CD4-positive, alpha-beta T cell treated with Interleukin-15 for 4 hours (primary cell): ENCODE measurements around the gene ARHGEF12.

Experiments
- DNase-seq: peaks from one replicate; pipeline ENCODE4 v3.0.0-alpha.2; 2020; ENCODE audit warnings: low spot score

Gene ARHGEF12

GRCh38 chr11:120385655-120386054 is 49.4 kb downstream of the ARHGEF12 start:
- DNase-seq = no peak

GRCh38 chr11:120386318-120386717 is 50.1 kb downstream of the ARHGEF12 start:
- no peak for DNase-seq

DNA sequence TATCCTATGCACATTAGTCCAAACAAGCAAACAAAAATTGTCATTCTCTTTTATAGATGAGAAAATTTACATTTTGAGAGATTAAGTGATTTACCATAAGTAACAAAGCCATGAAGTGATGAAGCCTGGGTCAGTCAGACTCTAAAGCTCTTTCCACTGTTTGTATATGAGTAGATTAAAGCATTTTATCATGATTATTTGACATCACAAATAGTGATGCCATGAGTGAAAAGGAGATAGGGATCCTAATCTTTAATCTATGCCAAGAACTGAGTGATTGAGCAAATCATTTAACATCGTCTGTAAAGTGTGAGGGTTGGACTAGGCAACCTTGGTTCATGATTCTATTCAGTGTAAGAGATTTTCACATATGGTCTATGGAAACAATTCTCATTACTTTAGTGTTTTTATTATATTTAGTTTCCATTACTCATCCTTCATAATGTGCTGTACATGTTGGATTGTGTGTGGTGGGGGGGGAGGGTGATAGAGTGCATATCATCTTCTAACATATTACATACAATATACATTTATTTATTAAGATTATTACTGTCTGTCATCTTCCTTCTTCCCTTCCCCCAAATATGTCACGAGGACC is 50.7 kb downstream of the ARHGEF12 start:
- no peak for DNase-seq

- no peak for DNase-seq
These were observed 52.0 kb downstream of the ARHGEF12 start for GRCh38 chr11:120388261-120388660.

GRCh38 chr11:120389693-120390584 is 53.7 kb downstream of the ARHGEF12 start:
- DNase-seq = no peak

DNA sequence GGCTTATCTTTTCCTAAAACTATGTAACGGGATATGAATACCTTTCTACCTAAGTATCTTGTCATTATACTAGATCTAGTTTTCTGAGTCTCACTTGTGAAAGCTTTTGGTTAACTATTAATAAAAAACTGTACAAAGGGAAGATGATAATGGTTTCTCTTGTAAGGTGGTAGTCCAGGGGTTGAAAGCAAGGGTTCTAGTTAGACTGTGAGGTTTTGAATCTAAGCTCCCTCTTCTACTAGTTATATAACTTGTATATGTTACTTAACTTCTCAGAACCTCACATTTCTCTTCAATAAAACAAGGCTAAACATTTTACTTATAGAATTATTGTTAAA is 54.3 kb downstream of the ARHGEF12 start:
- no peak for DNase-seq

DNA sequence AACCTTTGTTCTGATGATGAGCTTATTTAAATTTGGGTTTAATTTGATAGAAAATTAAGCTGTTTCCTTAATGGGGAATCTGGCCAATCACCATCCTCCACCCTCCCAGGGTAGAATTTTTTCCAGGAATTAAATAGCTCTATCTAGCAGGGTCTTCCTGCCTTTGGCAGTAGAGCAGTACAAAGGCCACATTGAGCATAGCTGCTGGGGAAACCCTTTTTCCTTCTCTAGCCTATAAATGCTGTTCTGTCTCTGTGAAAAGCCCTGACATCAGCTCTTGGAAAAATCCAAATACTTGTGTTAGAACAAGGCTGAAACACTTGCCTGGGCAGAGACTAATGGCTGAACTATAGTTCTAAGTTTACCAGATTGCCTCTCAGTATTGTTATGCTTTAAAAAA is 55.1 kb downstream of the ARHGEF12 start:
- no peak for DNase-seq

- DNase-seq = no peak
These were observed 55.6 kb downstream of the ARHGEF12 start for GRCh38 chr11:120391854-120392253.

DNA sequence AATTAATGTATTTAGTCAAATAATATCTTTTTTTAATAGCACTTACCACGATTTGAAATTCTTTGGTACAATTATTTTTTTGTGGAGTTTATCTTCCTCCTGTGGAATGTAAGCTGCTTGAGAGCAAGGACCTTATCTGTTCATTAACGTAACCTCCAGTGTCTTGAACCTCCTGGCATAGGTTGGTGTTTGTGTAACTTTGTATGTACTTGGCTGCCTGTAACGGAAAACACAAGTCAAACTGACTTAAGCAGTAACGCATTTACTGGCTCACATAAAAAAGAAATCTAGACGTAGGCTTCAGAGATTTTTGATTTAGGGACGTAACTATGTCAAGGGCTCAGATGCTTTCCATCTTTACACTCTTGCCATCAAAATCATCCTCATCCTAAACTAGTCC is 56.1 kb downstream of the ARHGEF12 start:
- no peak for DNase-seq

DNA sequence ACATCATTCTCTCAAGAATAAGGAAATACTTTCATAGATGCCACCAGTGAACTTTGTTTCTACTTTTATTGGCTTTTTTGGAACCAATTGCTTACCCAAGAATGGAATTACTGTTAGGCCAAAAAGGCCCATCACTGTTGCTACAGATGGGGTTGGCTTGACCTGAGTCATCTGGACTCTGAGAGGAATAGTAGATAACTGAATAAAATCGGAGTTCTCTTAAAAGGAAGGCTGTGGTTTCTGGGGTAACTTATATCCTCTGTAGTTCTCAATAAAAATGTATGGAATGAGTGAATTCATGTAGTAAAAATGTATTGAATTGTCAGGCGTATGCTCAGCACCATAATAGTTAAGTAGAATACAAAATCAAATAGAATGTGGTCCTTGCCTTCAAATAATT is 56.6 kb downstream of the ARHGEF12 start:
- no peak for DNase-seq

DNA sequence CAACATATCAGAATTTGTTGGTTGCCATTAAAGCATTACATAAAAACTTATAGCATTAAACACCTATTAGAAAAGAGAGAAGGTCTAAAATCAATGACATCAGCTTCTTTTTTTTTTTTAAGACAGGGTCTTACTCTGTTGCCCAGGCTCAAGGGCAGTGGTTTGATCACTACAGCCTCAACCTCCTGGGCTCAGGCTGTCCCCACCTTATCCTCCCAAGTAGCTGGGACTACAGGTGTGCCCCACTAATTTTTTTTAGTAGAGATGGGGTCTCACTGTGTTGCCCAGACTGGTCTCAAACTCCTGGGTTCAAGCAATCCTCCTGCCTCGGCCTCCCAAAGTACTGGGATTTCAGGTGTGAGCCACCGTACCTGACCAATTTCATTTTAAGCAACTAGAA is 57.9 kb downstream of the ARHGEF12 start:
- no peak for DNase-seq

- DNase-seq = no peak
These were observed 59.6 kb downstream of the ARHGEF12 start for GRCh38 chr11:120395778-120396177.

- no peak for DNase-seq
These were observed 61.9 kb downstream of the ARHGEF12 start for GRCh38 chr11:120398132-120398531.

DNA sequence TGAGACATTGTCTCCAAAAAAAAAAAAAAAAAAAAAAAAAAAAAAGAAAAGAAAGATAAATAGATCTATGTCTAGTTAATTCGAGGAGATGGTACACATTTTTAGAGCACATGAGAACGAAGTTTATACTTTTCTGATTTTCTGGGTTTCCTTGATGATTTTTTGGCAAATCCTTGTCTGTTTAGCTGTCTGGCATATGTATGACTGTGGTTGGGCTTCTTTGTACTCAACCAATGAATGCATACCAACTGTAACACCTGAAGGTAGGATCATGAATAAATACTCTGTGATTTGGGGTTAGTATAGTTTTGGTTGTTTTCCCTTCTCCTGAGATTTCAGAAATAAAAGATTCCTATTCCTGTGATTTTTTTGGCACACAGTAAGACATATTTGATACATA is 63.1 kb downstream of the ARHGEF12 start:
- no peak for DNase-seq

DNA sequence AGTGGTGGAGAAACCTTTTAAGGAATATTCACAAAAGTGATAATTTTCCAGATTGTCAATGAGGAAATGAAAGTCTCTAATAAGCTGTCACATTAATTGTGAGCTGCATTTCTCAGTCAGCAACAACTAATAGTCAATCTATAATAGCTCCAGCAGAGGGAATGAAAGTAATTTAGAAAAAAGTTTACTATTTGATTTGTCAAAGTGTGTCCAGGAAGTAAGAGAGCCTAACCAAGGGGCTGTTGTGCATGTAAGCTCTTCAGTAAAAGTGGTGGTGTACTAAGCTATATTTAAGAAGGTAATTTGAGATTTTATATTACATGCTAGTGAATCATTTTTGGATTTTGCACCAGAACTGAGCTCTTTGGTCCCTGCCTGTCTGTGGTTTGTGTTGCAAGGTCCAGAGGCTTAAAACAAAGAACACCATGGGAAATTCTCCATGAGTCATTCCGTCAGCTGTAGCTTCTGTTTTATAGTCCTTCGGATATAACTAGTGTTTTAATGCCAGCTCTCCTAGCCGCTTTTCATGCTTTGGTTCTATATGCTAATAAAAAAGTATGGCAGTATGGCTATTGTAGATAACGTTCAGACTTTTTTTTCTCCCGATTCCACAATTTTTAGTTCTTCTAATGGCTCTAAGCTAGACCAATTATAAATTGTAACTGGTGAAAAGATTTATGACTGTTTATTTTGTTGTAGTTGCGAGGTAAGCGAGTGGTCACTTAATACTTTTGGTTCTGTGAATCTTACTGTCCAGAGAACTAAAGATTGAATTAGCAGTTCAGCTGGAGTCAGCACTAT is 64.6 kb downstream of the ARHGEF12 start:
- DNase-seq = no peak

DNA sequence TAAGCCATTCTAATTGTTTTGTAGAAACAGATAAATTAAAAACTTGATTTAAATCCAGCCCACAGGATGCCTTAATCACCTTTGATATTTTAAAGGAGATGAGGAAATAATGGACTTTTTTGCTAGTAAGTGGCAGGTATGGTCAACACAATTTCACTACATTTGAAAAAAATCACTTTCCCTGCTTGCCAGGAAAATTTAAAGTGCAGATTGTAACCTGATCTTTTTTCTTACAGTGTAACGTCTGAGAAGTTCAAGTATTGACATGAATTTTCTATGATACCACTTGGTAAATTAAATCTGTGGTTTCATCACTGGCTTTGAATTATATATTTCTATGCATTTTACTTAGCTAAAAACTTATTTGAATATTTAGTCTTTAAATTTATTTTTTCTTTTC is 65.3 kb downstream of the ARHGEF12 start:
- no peak for DNase-seq

GRCh38 chr11:120403966-120404365 is 67.8 kb downstream of the ARHGEF12 start:
- no peak for DNase-seq

- no peak for DNase-seq
These were observed 68.3 kb downstream of the ARHGEF12 start for GRCh38 chr11:120404495-120404894.

DNA sequence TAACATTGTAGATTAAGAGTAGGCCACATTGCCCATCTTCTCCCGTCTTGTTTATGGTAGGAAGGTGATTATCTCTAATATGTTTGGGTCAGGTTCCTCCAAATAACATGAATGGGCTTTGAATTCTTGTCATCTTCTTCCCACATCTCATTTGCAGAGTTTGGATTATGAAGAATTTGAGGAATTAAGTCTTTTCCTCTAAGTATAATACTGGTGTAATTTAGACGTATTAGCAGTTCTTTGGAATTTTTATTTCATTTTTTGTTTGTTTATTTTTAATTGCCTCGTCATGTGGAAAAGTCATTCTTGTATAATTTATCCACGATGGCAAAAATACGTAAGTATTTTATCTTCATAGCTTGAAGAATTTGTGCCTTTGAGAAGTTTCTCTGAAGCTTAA is 73.4 kb downstream of the ARHGEF12 start:
- DNase-seq = no peak

DNA sequence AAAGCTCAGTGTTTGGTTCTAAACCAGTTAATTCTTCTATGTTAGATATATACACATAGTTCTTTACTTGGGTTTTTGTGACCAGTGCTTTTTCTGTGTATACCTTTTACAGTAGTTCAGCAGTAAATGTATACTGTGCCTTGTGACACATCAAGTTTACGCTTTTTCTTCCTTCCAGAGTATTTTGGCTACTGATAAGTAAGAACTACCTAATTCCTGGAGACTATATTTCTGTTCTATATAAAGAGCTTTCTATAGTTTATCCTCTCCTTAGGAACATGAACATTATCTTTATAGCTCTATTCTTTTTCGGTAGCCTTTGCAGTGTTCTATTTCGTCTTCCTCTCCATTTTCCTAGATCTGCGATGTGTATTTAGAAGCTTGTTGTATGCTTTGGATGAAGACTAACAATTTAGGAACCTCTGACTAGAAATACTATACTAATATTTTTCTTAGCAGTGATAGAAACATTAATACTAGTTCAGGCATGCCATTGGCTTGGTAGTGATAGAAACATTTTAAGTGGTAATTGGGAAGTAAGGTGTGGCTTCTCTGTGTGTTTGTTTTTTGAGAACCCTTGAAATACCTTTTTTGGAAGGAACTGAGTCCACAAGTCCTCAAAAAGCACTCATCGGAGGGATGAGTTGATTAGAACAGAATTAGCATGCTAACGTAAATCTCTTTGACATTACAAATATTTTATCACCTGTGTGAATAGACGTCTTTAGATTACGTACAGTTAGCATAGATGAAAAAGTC is 74.6 kb downstream of the ARHGEF12 start:
- DNase-seq = no peak

DNA sequence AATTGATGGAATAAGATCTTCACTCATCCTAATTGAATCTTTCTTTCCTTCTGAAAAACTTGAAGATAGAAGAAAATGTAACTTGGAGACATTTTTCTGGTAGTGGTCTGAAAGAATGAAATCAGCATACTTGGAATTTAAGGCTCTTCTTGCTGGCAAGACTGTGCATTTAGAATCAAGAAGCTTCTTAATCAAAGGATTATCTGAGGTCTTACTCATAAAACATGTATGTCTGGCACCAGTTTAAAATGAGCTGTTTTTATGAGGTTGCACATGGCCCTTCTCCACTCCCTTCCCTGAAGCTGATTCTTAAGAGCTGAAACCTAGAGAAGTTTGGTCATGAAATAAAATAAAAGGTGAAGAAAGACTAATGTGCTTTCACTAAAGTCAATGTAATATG is 77.3 kb downstream of the ARHGEF12 start:
- no peak for DNase-seq

DNA sequence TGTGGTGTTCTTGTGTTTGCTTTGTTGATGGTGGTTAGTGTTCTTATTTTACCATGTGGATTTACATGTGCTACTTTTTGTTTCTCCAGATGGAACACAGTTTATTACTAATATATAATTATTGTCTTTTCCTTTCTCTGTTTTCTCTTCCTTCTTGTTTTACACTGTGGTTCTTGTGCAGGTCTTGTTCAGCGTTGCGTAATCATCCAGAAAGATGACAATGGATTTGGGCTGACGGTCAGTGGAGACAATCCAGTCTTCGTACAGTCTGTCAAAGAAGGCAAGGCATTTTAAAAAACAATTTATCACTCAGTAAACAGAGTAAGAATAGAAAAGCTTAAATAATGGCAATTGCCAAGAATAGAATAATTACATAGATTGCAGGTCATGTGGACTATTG is 84.4 kb downstream of the ARHGEF12 start:
- no peak for DNase-seq
